Testis (tissue), 2 donors: ENCODE data around the gene APOBEC3H.
"Not testable (repeated sequence)": the region's sequence is repeated elsewhere in the genome, so short reads cannot be mapped to it uniquely, and the experiment has no call there.

Source experiments
- POLR2A ChIP-seq: fragments of 450-650 bp; IDR thresholded peaks from one replicate; pipeline ENCODE4 v1.6.1; 2017; ENCODE audit warnings: antibody characterized with exemption, mild to moderate bottlenecking, moderate library complexity
- TF ChIP-seq, protein P1 (sequence below), 3 experiments: fragments of 450-650 bp in 2 of 3; fragments of 200-600 bp in 1 of 3; sonication (generic) in 1 of 3; IDR thresholded peaks; one replicate each; pipeline ENCODE4 v1.5.1; 2016 to 2019; ENCODE audit warnings: antibody characterized with exemption in 3 of 3, mild to moderate bottlenecking in 2 of 3, moderate library complexity in 1 of 3

DNA sequence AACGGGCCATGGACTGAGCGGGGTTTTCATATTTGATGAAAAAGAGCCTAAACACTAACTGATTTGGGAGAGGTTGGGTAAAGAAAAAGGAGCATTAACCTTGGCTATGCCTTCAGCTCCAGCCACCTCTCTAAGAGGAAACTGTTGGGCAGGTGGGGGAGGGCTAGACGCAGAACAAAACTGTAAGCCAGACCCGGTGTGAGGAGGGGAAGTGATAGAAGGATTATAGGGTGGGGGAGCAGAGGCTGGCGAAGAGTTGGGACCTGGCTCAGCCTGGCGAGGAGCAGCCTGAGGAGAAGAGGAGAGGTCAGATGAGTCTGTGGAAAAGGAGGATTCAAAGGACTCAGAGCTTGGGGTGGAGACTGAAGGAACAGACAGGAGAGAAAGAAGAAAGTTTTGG lies 35.8 kb upstream of the APOBEC3H start:
- TF ChIP-seq, protein P1, sequence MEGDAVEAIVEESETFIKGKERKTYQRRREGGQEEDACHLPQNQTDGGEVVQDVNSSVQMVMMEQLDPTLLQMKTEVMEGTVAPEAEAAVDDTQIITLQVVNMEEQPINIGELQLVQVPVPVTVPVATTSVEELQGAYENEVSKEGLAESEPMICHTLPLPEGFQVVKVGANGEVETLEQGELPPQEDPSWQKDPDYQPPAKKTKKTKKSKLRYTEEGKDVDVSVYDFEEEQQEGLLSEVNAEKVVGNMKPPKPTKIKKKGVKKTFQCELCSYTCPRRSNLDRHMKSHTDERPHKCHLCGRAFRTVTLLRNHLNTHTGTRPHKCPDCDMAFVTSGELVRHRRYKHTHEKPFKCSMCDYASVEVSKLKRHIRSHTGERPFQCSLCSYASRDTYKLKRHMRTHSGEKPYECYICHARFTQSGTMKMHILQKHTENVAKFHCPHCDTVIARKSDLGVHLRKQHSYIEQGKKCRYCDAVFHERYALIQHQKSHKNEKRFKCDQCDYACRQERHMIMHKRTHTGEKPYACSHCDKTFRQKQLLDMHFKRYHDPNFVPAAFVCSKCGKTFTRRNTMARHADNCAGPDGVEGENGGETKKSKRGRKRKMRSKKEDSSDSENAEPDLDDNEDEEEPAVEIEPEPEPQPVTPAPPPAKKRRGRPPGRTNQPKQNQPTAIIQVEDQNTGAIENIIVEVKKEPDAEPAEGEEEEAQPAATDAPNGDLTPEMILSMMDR (IDR thresholded peaks at IDR 0.05) = not testable (repeated sequence)
- not testable (repeated sequence) for TF ChIP-seq POLR2A
